Left colon (tissue), 2 donors: ENCODE results near the gene TXNRD2. TPM values are rescaled to one million over a fixed set of nuclear protein-coding genes. Genes with fewer than 3 reads are reported as not detected.

Experiments used
- ATAC-seq: fragments of 200-7000 bp; cut with Tn5 transposase; one replicate; pipeline ENCODE4 v1.9.1; 2020; ENCODE audit warnings: mild to moderate bottlenecking, moderate library complexity
- DNase-seq, 2 donors: peaks; one replicate each; pipeline ENCODE4 v3.0.0-alpha.2; 2020
- intact Hi-C, 2 donors: fragments of 100-400 bp; cut with DNase I in 1 of 2; cut with micrococcal nuclease in 1 of 2; formaldehyde crosslinking; loops; one replicate each; pipeline versions ENCODE4 v1.11.2 to v1.14.0; 2022; cut with DNase I, micrococcal nuclease
- long read RNA-seq: library from polyadenylated mRNA; unstranded; transcript quantifications from one replicate; pipeline ENCODE4 v2.0.0, GENCODE V29; 2021
- total RNA-seq, 2 donors: library from RNA; stranded (reverse); fragmentation: NEBNext Ultra II Directional; extraction: Animal tissue kit (Norgen Biotek cat#: 25700); gene quantifications; one replicate each; pipeline ENCODE4 v1.2.1, GENCODE V29; 2021
- donor health status: DM: no; HTN: no; CAD: no.
- donor health status: DM: yes; HTN: yes; CAD: no.

The TXNRD2 gene
- 10 to 100 TPM; 18.2 to 21.5 TPM for total RNA-seq
- long read RNA-seq, partial matches to known transcripts: 5 of 19 reads
- long read RNA-seq, other reads (novel, unspliced or antisense): 13 of 19 reads

- peak; percentile 94 for ATAC-seq
- intact Hi-C loops: no loop called here
- DNase-seq: peak; percentile 63 to 83
Observed at GRCh38 chr22:19941365-19942082, at the start of gene TXNRD2, which contains the start of gene COMT. Gene TXNRD2 (minus strand): TSS chr22:19941818. CDS start chr22:19941803, 15 bp downstream. Gene COMT (plus strand): TSS chr22:19941772. CDS start chr22:19962527, 20,755 bp downstream.

- DNase-seq (no peak), ATAC-seq (no peak)
- intact Hi-C loops: no loop called here
Observed at GRCh38 chr22:19991395-19991644, 49.7 kb upstream of the TXNRD2 start.

- ATAC-seq (no peak), DNase-seq (no peak)
- intact Hi-C loops: no loop called here
Observed at GRCh38 chr22:19990609-19991394, 49.2 kb upstream of the TXNRD2 start.

- intact Hi-C loops: no loop called here
- ATAC-seq: no peak
- DNase-seq: no peak
Observed at GRCh38 chr22:19990188-19990587, 48.6 kb upstream of the TXNRD2 start.

GRCh38 chr22:19989725-19990067 is 48.1 kb upstream of the TXNRD2 start:
- ATAC-seq: no peak
- intact Hi-C loops: no loop called here

GRCh38 chr22:19988965-19989724 is 47.5 kb upstream of the TXNRD2 start:
- no peak for ATAC-seq
- DNase-seq: no peak
- intact Hi-C loops: no loop called here

More at GRCh38 chr22:19989725-19990067, 48.1 kb upstream of the TXNRD2 start:
- DNase-seq: no peak

GRCh38 chr22:19988331-19988808 is 46.8 kb upstream of the TXNRD2 start:
- no peak for ATAC-seq
- no peak for DNase-seq
- intact Hi-C loops: no loop called here

GRCh38 chr22:19987394-19988306 is 46.0 kb upstream of the TXNRD2 start:
- ATAC-seq (peak; percentile 22), DNase-seq (peak in 1 of 2 donors; percentile 34)
- intact Hi-C loops: no loop called here

GRCh38 chr22:19986410-19987341 is 45.1 kb upstream of the TXNRD2 start:
- ATAC-seq: peak; percentile 96
- intact Hi-C loops: no loop called here

GRCh38 chr22:19986011-19986409 is 44.4 kb upstream of the TXNRD2 start:
- DNase-seq (no peak), ATAC-seq (no peak)
- intact Hi-C loops: no loop called here

More at GRCh38 chr22:19986410-19987341, 45.1 kb upstream of the TXNRD2 start:
- peak; percentile 67 to 82 for DNase-seq

- no peak for DNase-seq
- no peak for ATAC-seq
- intact Hi-C loops: no loop called here
Observed at GRCh38 chr22:19984851-19985811, 43.5 kb upstream of the TXNRD2 start.

- intact Hi-C loops: no loop called here
- ATAC-seq: no peak
- no peak for DNase-seq
Observed at GRCh38 chr22:19984201-19984753, 42.7 kb upstream of the TXNRD2 start.

GRCh38 chr22:19983741-19984140 is 42.1 kb upstream of the TXNRD2 start:
- intact Hi-C loops: no loop called here
- no peak for ATAC-seq
- no peak for DNase-seq

GRCh38 chr22:19982991-19983578 is 41.5 kb upstream of the TXNRD2 start:
- no peak for ATAC-seq
- intact Hi-C loops: no loop called here
- no peak for DNase-seq
